Aorta (tissue), 5 donors: ENCODE results near the gene CCL4L2. TPM values are rescaled to one million over a fixed set of nuclear protein-coding genes. Genes with fewer than 3 reads are reported as not detected.
"Not testable (repeated sequence)": the region's sequence is repeated elsewhere in the genome, so short reads cannot be mapped to it uniquely, and the experiment has no call there.

Experiments used
- ATAC-seq: fragments of 200-7000 bp; cut with Tn5 transposase; one replicate; pipeline ENCODE4 v1.9.1; 2022; ENCODE audit warnings: moderate library complexity; ENCODE audit not compliant: low FRiP score
- DNase-seq, 2 donors: peaks; one replicate each; pipeline ENCODE4 v3.0.0-alpha.2; 2020
- H3K27ac ChIP-seq, 2 donors: one replicate each; pipeline ENCODE4 v1.5.1; 2013; ENCODE audit warnings: low read length in 2 of 2, mild to moderate bottlenecking in 2 of 2, moderate library complexity in 2 of 2, control low read depth in 1 of 2, inconsistent platforms in 1 of 2, low read depth in 1 of 2
- H3K27me3 ChIP-seq, 2 donors: one replicate each; pipeline ENCODE4 v1.6.1; 2013; ENCODE audit warnings: control low read depth in 1 of 2, low read length in 1 of 2, mild to moderate bottlenecking in 1 of 2, moderate library complexity in 1 of 2; ENCODE audit not compliant: insufficient read depth in 2 of 2, control insufficient read depth in 1 of 2
- H3K36me3 ChIP-seq, 2 donors: one replicate each; pipeline ENCODE4 v1.6.1; 2013; ENCODE audit warnings: control low read depth in 1 of 2, low read length in 1 of 2, mild to moderate bottlenecking in 1 of 2; ENCODE audit not compliant: insufficient read depth in 2 of 2, control insufficient read depth in 1 of 2
- H3K4me1 ChIP-seq, 2 donors: one replicate each; pipeline ENCODE4 v1.6.1; 2013; ENCODE audit warnings: low read length in 2 of 2, control low read depth in 1 of 2, mild to moderate bottlenecking in 1 of 2, moderate library complexity in 1 of 2; ENCODE audit not compliant: insufficient read depth in 2 of 2, control insufficient read depth in 1 of 2
- H3K4me3 ChIP-seq, 2 donors: one replicate each; pipeline ENCODE4 v1.5.1; 2013; ENCODE audit warnings: low read length in 2 of 2, control low read depth in 1 of 2, mild to moderate bottlenecking in 1 of 2
- H3K9me3 ChIP-seq: one replicate; pipeline ENCODE4 v1.6.1; 2013; ENCODE audit warnings: mild to moderate bottlenecking, low read length; ENCODE audit not compliant: control insufficient read depth
- WGBS, 2 donors: extraction: QIAGEN DNeasy Blood & Tissue Kit; methylation state at CpG; one replicate each; pipeline ENCODE4 v1.1.7; 2013; 5-methylcytosine and 5-hydroxymethylcytosine counted together
- intact Hi-C, 2 donors: fragments of 100-400 bp; cut with DNase I; formaldehyde crosslinking; loops; one replicate each; pipeline versions ENCODE4 v1.14.2 to v1.15.0; 2022
- polyA plus RNA-seq, 2 donors: library from polyadenylated mRNA; stranded (reverse); fragments of 200-250 nt; gene quantifications; one replicate each; pipeline ENCODE4 v1.2.3, GENCODE V29; 2013
- total RNA-seq, 2 donors: library from RNA; stranded (reverse); fragmentation: NEBNext Ultra II Directional; extraction: Animal tissue kit (Norgen Biotek cat#: 25700); gene quantifications; one replicate each; pipeline ENCODE4 v1.2.1, GENCODE V29; 2021
- donor health status: healthy with polysubstance abuse.
- donor health status: Bipolar disorder and iron deficiency.
- donor health status: DM: no; HTN: no; CAD: no.
- donor health status: DM: no; HTN: no; CAD: no.
- donor health status: DM: yes; HTN: yes; CAD: no.

CCL4L2 gene
- total and polyA plus RNA-seq, 4 donors = 0.41 to 4.5 (median 1.2) TPM

GRCh38 chr17:36242046-36242445 is 31.2 kb downstream of the CCL4L2 start:
- H3K4me3 ChIP-seq, H3K4me1 ChIP-seq, H3K9me3 ChIP-seq, intact Hi-C loops, H3K27me3 ChIP-seq, ATAC-seq, H3K27ac ChIP-seq, DNase-seq, H3K36me3 ChIP-seq: not testable (repeated sequence)
- 78 to 84% methylated on average over 3 of the region's 4 CpGs for WGBS, 2 donors

Other genes starting within 250 kb of the CCL4L2 start
- 1 to 10 TPM; 1.1 to 1.9 TPM for gene CCL16, start 229.6 kb upstream of the CCL4L2 start, total RNA-seq
- not detected for gene CCL16, start 229.6 kb upstream of the CCL4L2 start, polyA plus RNA-seq
- 100 to 1,000 TPM; 136 to 224 TPM for gene CCL14, start 224.3 kb upstream of the CCL4L2 start, total RNA-seq
- gene CCL14, start 224.3 kb upstream of the CCL4L2 start, polyA plus RNA-seq = 1 to 10 TPM; 4.0 to 8.8 TPM
- gene CCL15, start 209.5 kb upstream of the CCL4L2 start, total RNA-seq = not detected
- 1 to 10 TPM in 1 of 2 donors, not detected in 1; 7.1 TPM for gene CCL15, start 209.5 kb upstream of the CCL4L2 start, polyA plus RNA-seq
- 1 to 10 TPM; 5.6 to 8.6 TPM for gene CCL23, start 193.1 kb upstream of the CCL4L2 start, total RNA-seq
- not detected for gene CCL23, start 193.1 kb upstream of the CCL4L2 start, polyA plus RNA-seq
- gene CCL18, start 146.8 kb upstream of the CCL4L2 start, total RNA-seq = 10 to 100 TPM in 1 of 2 donors, 1 to 10 TPM in 1; 5.6 to 39.0 TPM
- 10 to 100 TPM in 1 of 2 donors, under 1 TPM in 1; 0.64 to 53.0 TPM for gene CCL18, start 146.8 kb upstream of the CCL4L2 start, polyA plus RNA-seq
- gene CCL3, start 120.9 kb upstream of the CCL4L2 start, total RNA-seq = 10 to 100 TPM in 1 of 2 donors, 1 to 10 TPM in 1; 6.6 to 17.9 TPM
- gene CCL3, start 120.9 kb upstream of the CCL4L2 start, polyA plus RNA-seq = 10 to 100 TPM in 1 of 2 donors, 1 to 10 TPM in 1; 4.0 to 38.3 TPM
- 10 to 100 TPM in 1 of 2 donors, 1 to 10 TPM in 1; 6.4 to 12.5 TPM for gene CCL4, start 107.2 kb upstream of the CCL4L2 start, total RNA-seq
- 10 to 100 TPM in 1 of 2 donors, 1 to 10 TPM in 1; 1.9 to 13.5 TPM for gene CCL4, start 107.2 kb upstream of the CCL4L2 start, polyA plus RNA-seq
- gene TBC1D3B, start 34.4 kb upstream of the CCL4L2 start, total RNA-seq = 10 to 100 TPM in 1 of 2 donors, 1 to 10 TPM in 1; 5.0 to 13.8 TPM
- gene TBC1D3B, start 34.4 kb upstream of the CCL4L2 start, polyA plus RNA-seq = 1 to 10 TPM in 1 of 2 donors, not detected in 1; 5.1 TPM
- 1 to 10 TPM in 1 of 2 donors, not detected in 1; 1.3 TPM for gene CCL3L1, start 14.3 kb upstream of the CCL4L2 start, total RNA-seq
- under 1 TPM in 1 of 2 donors, not detected in 1; 0.63 TPM for gene CCL3L1, start 14.3 kb upstream of the CCL4L2 start, polyA plus RNA-seq
- gene TBC1D3I, start 53.5 kb downstream of the CCL4L2 start, total RNA-seq = 1 to 10 TPM in 1 of 2 donors, not detected in 1; 1.1 TPM
- 1 to 10 TPM in 1 of 2 donors, under 1 TPM in 1; 0.75 to 2.6 TPM for gene TBC1D3I, start 53.5 kb downstream of the CCL4L2 start, polyA plus RNA-seq
- not detected for gene TBC1D3G, start 112.8 kb downstream of the CCL4L2 start, total RNA-seq
- under 1 TPM in 1 of 2 donors, not detected in 1; 0.75 TPM for gene TBC1D3G, start 112.8 kb downstream of the CCL4L2 start, polyA plus RNA-seq
- not detected for gene TBC1D3H, start 177.4 kb downstream of the CCL4L2 start, total RNA-seq
- 1 to 10 TPM in 1 of 2 donors, not detected in 1; 4.0 TPM for gene TBC1D3H, start 177.4 kb downstream of the CCL4L2 start, polyA plus RNA-seq